Neuronal stem cell (in vitro differentiated cells): ENCODE results near the gene ZCWPW2.

ENCODE experiments used
- DNase-seq: peaks from one replicate; pipeline ENCODE4 v3.0.0-alpha.2; 2013; ENCODE audit warnings: low spot score
- H2AFZ ChIP-seq: one replicate; pipeline ENCODE4 v1.6.1; 2013; ENCODE audit warnings: mild to moderate bottlenecking, low read length, inconsistent platforms
- H2AK5ac ChIP-seq: 2 replicates; pipeline ENCODE4 v1.6.1; 2013; ENCODE audit warnings: low read depth, mild to moderate bottlenecking, inconsistent platforms, low read length, moderate library complexity, mixed read lengths
- H2BK120ac ChIP-seq: 2 replicates; pipeline ENCODE4 v1.6.1; 2013; ENCODE audit warnings: low read depth, mild to moderate bottlenecking, inconsistent platforms, low read length, moderate library complexity, mixed read lengths
- H2BK12ac ChIP-seq: one replicate; pipeline ENCODE4 v1.6.1; 2013; ENCODE audit warnings: low read length, inconsistent platforms
- H2BK15ac ChIP-seq: 2 replicates; pipeline ENCODE4 v1.6.1; 2013; ENCODE audit warnings: mild to moderate bottlenecking, low read length, inconsistent platforms, mixed read lengths
- H2BK5ac ChIP-seq: one replicate; pipeline ENCODE4 v1.6.1; 2013; ENCODE audit warnings: inconsistent platforms, mild to moderate bottlenecking, low read length, moderate library complexity
- H3K14ac ChIP-seq: one replicate; pipeline ENCODE4 v1.6.1; 2013; ENCODE audit warnings: low read length, inconsistent platforms
- H3K18ac ChIP-seq: 2 replicates; pipeline ENCODE4 v1.6.1; 2013; ENCODE audit warnings: low read length, inconsistent platforms
- H3K23ac ChIP-seq: 2 replicates; pipeline ENCODE4 v1.6.1; 2013; ENCODE audit warnings: low read depth, mild to moderate bottlenecking, mixed read lengths, low read length, inconsistent platforms; ENCODE audit not compliant: poor library complexity
- H3K27ac ChIP-seq: replicated peaks from 3 replicates; pipeline ENCODE4 v1.5.1; 2013; ENCODE audit warnings: low read length, inconsistent platforms
- H3K27me3 ChIP-seq, 3 experiments: 2 replicates each; pipeline ENCODE4 v1.6.1; 2013; ENCODE audit warnings: low read length in 3 of 3, mild to moderate bottlenecking in 2 of 3, inconsistent platforms in 1 of 3, low read depth in 1 of 3, mixed read lengths in 1 of 3, moderate library complexity in 1 of 3; ENCODE audit not compliant: control insufficient read depth in 3 of 3, insufficient read depth in 3 of 3
- H3K36me3 ChIP-seq, 2 donors: replicated peaks in 1 of 2; 2 replicates each; pipeline ENCODE4 v1.6.1; 2013; ENCODE audit warnings: low read length in 2 of 2; ENCODE audit not compliant: control insufficient read depth in 2 of 2, insufficient read depth in 2 of 2
- H3K4ac ChIP-seq: 2 replicates; pipeline ENCODE4 v1.6.1; 2013; ENCODE audit warnings: inconsistent platforms, mild to moderate bottlenecking, low read length, moderate library complexity
- H3K4me1 ChIP-seq, 2 donors: 1 replicate in 1 of 2; 2 replicates in 1 of 2; pipeline ENCODE4 v1.6.1; 2013; ENCODE audit warnings: low read length in 2 of 2, low read depth in 1 of 2; ENCODE audit not compliant: control insufficient read depth in 2 of 2, insufficient read depth in 1 of 2
- H3K4me2 ChIP-seq: one replicate; pipeline ENCODE4 v1.6.1; 2013; ENCODE audit warnings: mild to moderate bottlenecking, low read length, inconsistent platforms; ENCODE audit not compliant: insufficient read depth, poor library complexity, severe bottlenecking
- H3K4me3 ChIP-seq, 2 donors: 2 replicates each; pipeline ENCODE4 v1.5.1; 2013; ENCODE audit warnings: low read length in 2 of 2, mild to moderate bottlenecking in 2 of 2, inconsistent platforms in 1 of 2, moderate library complexity in 1 of 2
- H3K79me1 ChIP-seq: one replicate; pipeline ENCODE4 v1.6.1; 2013; ENCODE audit warnings: low read depth, mild to moderate bottlenecking, inconsistent platforms, low read length, moderate library complexity
- H3K9ac ChIP-seq: one replicate; pipeline ENCODE4 v1.6.1; 2013; ENCODE audit warnings: mild to moderate bottlenecking, low read depth, low read length, inconsistent platforms; ENCODE audit not compliant: poor library complexity
- H3K9me3 ChIP-seq, 2 donors: replicated peaks in 1 of 2; 2 replicates each; pipeline versions ENCODE3 to v1.6.1; 2013; ENCODE audit warnings: low read length in 2 of 2, mild to moderate bottlenecking in 2 of 2, inconsistent platforms in 1 of 2, low read depth in 1 of 2, mixed read lengths in 1 of 2, moderate library complexity in 1 of 2; ENCODE audit not compliant: control insufficient read depth in 2 of 2, insufficient read depth in 1 of 2
- H4K8ac ChIP-seq: one replicate; pipeline ENCODE4 v1.6.1; 2013; ENCODE audit warnings: low read depth, mild to moderate bottlenecking, inconsistent platforms, low read length, moderate library complexity
- H4K91ac ChIP-seq: one replicate; pipeline ENCODE4 v1.6.1; 2013; ENCODE audit warnings: low read length, low read depth, mild to moderate bottlenecking, inconsistent platforms; ENCODE audit not compliant: poor library complexity
- WGBS, 2 donors: extraction: QIAGEN DNeasy Blood & Tissue Kit; methylation state at CpG; one replicate each; pipeline ENCODE4 v1.1.7; 2013; ENCODE audit warnings: missing lambda C conversion rate in 2 of 2, mixed read lengths in 1 of 2; ENCODE audit not compliant: insufficient read length in 2 of 2, insufficient replicate concordance in 1 of 2; ENCODE audit errors: extremely low coverage in 2 of 2; 5-methylcytosine and 5-hydroxymethylcytosine counted together

The ZCWPW2 gene

GRCh38 chr3:28320981-28321380 lies 27.5 kb upstream of the ZCWPW2 start:
- no peak overlapping the region for H2BK120ac ChIP-seq
- no peak overlapping the region for H3K4me2 ChIP-seq
- H2BK12ac ChIP-seq = no peak overlapping the region
- no peak overlapping the region for H3K27ac ChIP-seq
- H3K27me3 ChIP-seq = no peaks in the 10 kb centered on the region
- H3K23ac ChIP-seq = no peak overlapping the region
- H2BK5ac ChIP-seq = no peak overlapping the region
- no peak overlapping the region for H4K91ac ChIP-seq
- H2AK5ac ChIP-seq = no peak overlapping the region
- DNase-seq = no peak
- H2AFZ ChIP-seq = no peak overlapping the region
- no peak overlapping the region for H3K18ac ChIP-seq
- H3K4me3 ChIP-seq = no peak overlapping the region
- H3K36me3 ChIP-seq = peaks cover 5 to 76% of the 10 kb centered on the region in 2 donors
- H4K8ac ChIP-seq = no peak overlapping the region
- no peaks in the 10 kb centered on the region for H3K9me3 ChIP-seq
- H3K14ac ChIP-seq = no peak overlapping the region
- no peak overlapping the region for H3K4ac ChIP-seq
- no peak overlapping the region for H3K9ac ChIP-seq
- H3K79me1 ChIP-seq = no peaks in the 10 kb centered on the region
- H2BK15ac ChIP-seq = no peak overlapping the region
- H3K4me1 ChIP-seq = no peaks in the 10 kb centered on the region

DNA sequence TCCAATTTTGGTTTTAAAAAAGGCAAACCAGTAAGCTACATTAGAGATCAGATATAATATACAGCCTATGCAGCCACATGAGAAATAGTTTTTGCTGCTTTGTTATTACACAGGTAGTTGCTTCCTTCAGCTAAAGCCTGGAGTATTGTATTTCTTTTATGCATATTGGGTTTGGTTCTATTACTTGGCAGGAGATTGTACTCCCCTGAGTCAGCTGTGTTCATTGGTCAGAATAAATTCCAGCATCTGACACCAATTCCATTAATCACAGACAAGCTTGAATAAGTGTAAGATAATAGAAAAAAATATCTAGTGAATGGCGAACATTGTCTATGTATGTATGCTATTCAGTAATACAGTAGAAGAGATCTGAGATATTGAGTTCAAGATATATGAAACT lies 26.1 kb upstream of the ZCWPW2 start:
- Histone ChIP-seq H3K18ac (no peak overlapping the region), H3K23ac (no peak overlapping the region), H2BK5ac (no peak overlapping the region), H2BK120ac (no peak overlapping the region), H3K14ac (no peak overlapping the region), H2BK15ac (no peak overlapping the region), H3K9me3 (no peaks in the 10 kb centered on the region), H3K4ac (no peak overlapping the region), H3K27ac (no peak overlapping the region), H4K91ac (no peak overlapping the region), H3K36me3 (peaks cover 5 to 90% of the 10 kb centered on the region in 2 donors), H2BK12ac (no peak overlapping the region), H2AFZ (no peak overlapping the region), H3K9ac (no peak overlapping the region), H3K79me1 (no peaks in the 10 kb centered on the region), H4K8ac (no peak overlapping the region), H3K4me3 (no peak overlapping the region), H3K4me1 (no peaks in the 10 kb centered on the region), H3K27me3 (no peaks in the 10 kb centered on the region), H3K4me2 (no peak overlapping the region), H2AK5ac (no peak overlapping the region)
- DNase-seq = no peak
- WGBS, 2 donors = no CpG with 5 or more reads among the region's 1 CpG

DNA sequence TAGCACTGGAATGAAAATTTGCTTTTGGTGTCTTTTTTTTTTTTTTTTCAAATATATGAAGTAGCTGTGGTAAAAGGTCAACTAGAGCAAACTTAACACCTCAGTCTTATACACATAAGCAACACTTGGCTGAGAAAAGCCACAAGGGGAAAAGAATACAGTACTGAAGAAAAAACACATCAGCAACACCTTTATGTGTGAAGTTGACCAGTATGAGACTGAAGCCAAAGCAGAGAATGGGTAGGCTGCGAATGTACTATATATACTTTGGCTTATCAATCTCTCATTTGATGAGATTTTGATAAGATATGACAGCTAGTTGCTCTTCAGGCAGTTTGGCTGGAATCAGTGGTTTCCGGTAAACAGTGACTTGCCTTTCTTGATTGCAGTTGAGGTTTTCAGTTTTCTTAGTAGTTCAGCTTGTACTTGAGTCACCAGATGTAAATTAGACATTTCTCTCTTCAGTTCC lies 22.0 kb upstream of the ZCWPW2 start:
- no peak overlapping the region for H3K18ac ChIP-seq
- no peak overlapping the region for H3K23ac ChIP-seq
- H2BK5ac ChIP-seq = no peak overlapping the region
- H3K9ac ChIP-seq = no peak overlapping the region
- H3K9me3 ChIP-seq = no peaks in the 10 kb centered on the region
- no peak overlapping the region for H3K4me3 ChIP-seq
- DNase-seq = no peak
- H2BK120ac ChIP-seq = no peak overlapping the region
- no peak overlapping the region for H2BK12ac ChIP-seq
- H2AFZ ChIP-seq = no peak overlapping the region
- no peaks in the 10 kb centered on the region for H3K79me1 ChIP-seq
- no peak overlapping the region for H3K4ac ChIP-seq
- H4K91ac ChIP-seq = no peak overlapping the region
- no peak overlapping the region for H4K8ac ChIP-seq
- H3K4me2 ChIP-seq = no peak overlapping the region
- H2AK5ac ChIP-seq = no peak overlapping the region
- H3K27me3 ChIP-seq = no peaks in the 10 kb centered on the region
- peaks cover 5 to 81% of the 10 kb centered on the region in 2 donors for H3K36me3 ChIP-seq
- no peak overlapping the region for H3K27ac ChIP-seq
- no peak overlapping the region for H2BK15ac ChIP-seq
- no peaks in the 10 kb centered on the region for H3K4me1 ChIP-seq
- WGBS, 2 donors = no CpG with 5 or more reads among the region's 2 CpGs
- H3K14ac ChIP-seq = no peak overlapping the region

DNA sequence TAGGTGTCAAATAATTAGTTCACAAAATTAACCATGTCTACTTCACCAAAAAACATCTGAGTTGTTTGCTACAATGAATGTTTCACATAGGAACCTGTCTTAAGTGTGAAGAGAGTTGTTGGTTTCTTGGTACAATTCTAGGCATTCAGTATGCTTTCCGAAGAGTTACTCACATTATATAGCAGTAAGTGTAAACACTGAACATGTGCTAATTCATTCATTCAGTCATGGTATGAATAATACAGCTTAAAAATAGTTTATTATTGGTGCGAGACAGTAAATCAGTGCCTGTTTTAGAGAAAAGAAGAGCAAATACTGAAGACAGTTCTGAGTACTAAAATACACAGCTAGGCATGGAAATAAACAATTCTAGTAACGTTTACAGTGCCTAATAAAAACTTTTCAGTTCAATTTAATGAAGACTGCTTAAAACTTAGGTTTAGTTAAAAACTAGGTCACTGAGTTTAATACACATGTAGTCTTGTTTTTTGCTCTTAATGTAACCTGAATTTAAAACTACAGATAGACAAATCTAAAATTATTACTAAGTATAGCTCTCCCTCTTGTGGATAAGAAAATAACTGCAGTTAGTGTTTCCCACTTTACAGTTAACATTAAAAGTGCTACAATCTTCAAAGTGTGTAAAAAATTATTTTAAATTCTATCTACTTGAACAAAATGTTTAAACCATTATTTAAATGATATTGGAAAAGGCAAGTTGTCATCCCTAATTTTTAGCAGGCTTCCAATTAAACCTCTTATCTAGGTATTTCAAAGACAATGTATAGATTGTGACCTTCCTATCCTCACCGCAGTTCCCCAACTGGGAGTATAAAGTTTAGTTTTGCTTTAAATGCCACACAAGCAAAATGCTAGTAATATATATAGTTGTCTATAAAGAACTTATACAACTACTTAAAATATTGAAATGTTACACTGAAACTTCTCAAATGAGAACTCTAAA lies 20.1 kb upstream of the ZCWPW2 start:
- Histone ChIP-seq H4K8ac (no peak overlapping the region), H2AFZ (no peak overlapping the region), H3K36me3 (peaks cover 5 to 80% of the 10 kb centered on the region in 2 donors), H2BK15ac (no peak overlapping the region), H2BK5ac (no peak overlapping the region), H3K14ac (no peak overlapping the region), H2BK12ac (no peak overlapping the region), H4K91ac (no peak overlapping the region), H3K4me2 (no peak overlapping the region), H2AK5ac (no peak overlapping the region), H2BK120ac (no peak overlapping the region), H3K23ac (no peak overlapping the region), H3K4me3 (no peak overlapping the region), H3K9ac (no peak overlapping the region), H3K27me3 (no peaks in the 10 kb centered on the region), H3K4ac (no peak overlapping the region), H3K9me3 (no peaks in the 10 kb centered on the region), H3K4me1 (no peaks in the 10 kb centered on the region), H3K79me1 (no peaks in the 10 kb centered on the region), H3K27ac (no peak overlapping the region), H3K18ac (no peak overlapping the region)
- DNase-seq = peak; percentile 8
- no CpG with 5 or more reads among the region's 4 CpGs for WGBS, 2 donors
